A549 (cell line): Measurements from ENCODE around the gene GIT2. TPM values are rescaled to one million over a fixed set of nuclear protein-coding genes. Genes with fewer than 3 reads are reported as not detected.

Experiments used
- ATAC-seq, 2 experiments: fragments of 200-7000 bp in 1 of 2; fragments of >200 bp in 1 of 2; cut with Nextera tagmentation in 1 of 2; cut with Tn5 transposase in 1 of 2; 3 replicates each; pipeline versions ENCODE4 v1.8.0 to v1.9.1; 2018 to 2020; ENCODE audit warnings: mild to moderate bottlenecking in 1 of 2, moderate library complexity in 1 of 2
- CTCF ChIA-PET: fragments of 300-600 bp; sonication (Branson Sonifier 250); formaldehyde crosslinking; extraction: SDS; loops from one replicate; lab custom pipeline; 2021; ENCODE audit warnings: antibody characterized with exemption, inconsistent platforms; lab: Yijun Ruan, JAX
- POLR2A ChIA-PET: fragments of 350-600 bp; formaldehyde crosslinking; extraction: SDS; loops from one replicate; lab custom pipeline; 2021; ENCODE audit warnings: antibody characterized with exemption, inconsistent platforms; lab: Yijun Ruan, JAX
- DNase-seq, 2 experiments: peaks; one replicate each; pipeline versions ENCODE4 v3.0.0 to v3.0.0-alpha.2; 2011 to 2016; ENCODE audit warnings: low read depth in 1 of 2, low spot score in 1 of 2
- FAIRE-seq: peaks from 2 replicates; lab custom pipeline; 2011; peaks lifted over from hg19 to GRCh38; lab: Jason Lieb, UNC
- H3K27ac ChIP-seq, 2 experiments: fragments of >200 bp; sonication (Bioruptor Twin); formaldehyde crosslinking; 3 replicates each; pipeline ENCODE4 v1.5.1; 2016 to 2017
- H3K4me1 ChIP-seq: fragments of >200 bp; sonication (Bioruptor Twin); formaldehyde crosslinking; 3 replicates; pipeline ENCODE4 v1.6.1; 2016
- H3K4me2 ChIP-seq: fragments of >200 bp; sonication (Bioruptor Twin); formaldehyde crosslinking; 3 replicates; pipeline ENCODE4 v1.6.1; 2016
- H3K4me3 ChIP-seq: fragments of >200 bp; sonication (Bioruptor Twin); formaldehyde crosslinking; 3 replicates; pipeline ENCODE4 v1.5.1; 2016
- H3K9me3 ChIP-seq: fragments of >200 bp; sonication (Bioruptor Twin); formaldehyde crosslinking; 3 replicates; pipeline ENCODE4 v1.6.1; 2016
- CBX8 ChIP-seq: fragments of 200-600 bp; sonication (generic); IDR thresholded peaks from 2 replicates; pipeline ENCODE4 v1.6.1; 2016
- CEBPB ChIP-seq, 2 experiments: fragments of >200 bp in 1 of 2; sonication (Bioruptor Twin) in 1 of 2; formaldehyde crosslinking in 1 of 2; IDR thresholded peaks; 2 replicates each; pipeline ENCODE4 v1.6.1; 2012 to 2016
- CHD2 ChIP-seq: fragments of 150-350 bp; IDR thresholded peaks from 2 replicates; pipeline ENCODE4 v1.6.1; 2014; ENCODE audit warnings: low read length; ENCODE audit not compliant: partially characterized antibody
- E2F6 ChIP-seq: IDR thresholded peaks from 2 replicates; pipeline ENCODE4 v1.6.1; 2012; ENCODE audit warnings: low read depth, borderline replicate concordance
- EHF ChIP-seq: fragments of 250-450 bp; sonication (Bioruptor Pico); IDR thresholded peaks from 2 replicates; pipeline ENCODE4 v1.5.0; 2020; ENCODE audit warnings: mild to moderate bottlenecking
- EHMT2 ChIP-seq: fragments of 200-600 bp; sonication (generic); IDR thresholded peaks from 2 replicates; pipeline ENCODE4 v1.6.1; 2016; ENCODE audit warnings: antibody characterized with exemption, low read depth, mild to moderate bottlenecking, moderate library complexity
- EP300 ChIP-seq, 2 experiments: fragments of >200 bp; sonication (Bioruptor Twin); formaldehyde crosslinking; IDR thresholded peaks; 2 replicates in 1 of 2; 3 replicates in 1 of 2; pipeline ENCODE4 v1.6.1; 2016 to 2017
- FOXS1 ChIP-seq: fragments of 250-450 bp; sonication (Bioruptor Pico); IDR thresholded peaks from 2 replicates; pipeline ENCODE4 v1.5.0; 2020; ENCODE audit warnings: mild to moderate bottlenecking, moderate library complexity
- GATA3 ChIP-seq: IDR thresholded peaks from 2 replicates; pipeline ENCODE4 v1.6.1; 2012; ENCODE audit warnings: borderline replicate concordance
- HOXB5 ChIP-seq: fragments of 250-450 bp; sonication (Bioruptor Pico); IDR thresholded peaks from 2 replicates; pipeline ENCODE4 v1.5.0; 2020; ENCODE audit warnings: mild to moderate bottlenecking, moderate library complexity
- JUN ChIP-seq, 2 experiments: fragments of >200 bp; sonication (Bioruptor Twin); formaldehyde crosslinking; IDR thresholded peaks; 2 replicates in 1 of 2; 3 replicates in 1 of 2; pipeline ENCODE4 v1.6.1; 2016 to 2017
- KDM1A ChIP-seq: fragments of 200-600 bp; sonication (generic); IDR thresholded peaks from 2 replicates; pipeline ENCODE4 v1.6.1; 2016; ENCODE audit warnings: low read depth, mild to moderate bottlenecking
- MAFK ChIP-seq: fragments of 450-650 bp; IDR thresholded peaks from 2 replicates; pipeline ENCODE4 v1.6.1; 2014; ENCODE audit not compliant: partially characterized antibody
- MAZ ChIP-seq: fragments of 150-350 bp; IDR thresholded peaks from 2 replicates; pipeline ENCODE4 v1.6.1; 2014; ENCODE audit warnings: antibody characterized with exemption, low read depth, low read length, borderline replicate concordance
- MYC ChIP-seq: IDR thresholded peaks from 2 replicates; pipeline ENCODE4 v1.6.1; 2012; ENCODE audit warnings: mild to moderate bottlenecking, inconsistent platforms, low read length, improper control_type of control experiment, borderline replicate concordance
- NR3C1 ChIP-seq: fragments of >200 bp; sonication (Bioruptor Twin); formaldehyde crosslinking; IDR thresholded peaks from 3 replicates; pipeline ENCODE4 v1.6.1; 2017
- PHF8 ChIP-seq: fragments of 200-600 bp; sonication (generic); IDR thresholded peaks from 2 replicates; pipeline ENCODE4 v1.6.1; 2016; ENCODE audit warnings: low read depth, mild to moderate bottlenecking, antibody characterized with exemption, moderate library complexity, borderline replicate concordance
- RAD21 ChIP-seq, 2 experiments: fragments of >200 bp in 1 of 2; sonication (Bioruptor Twin) in 1 of 2; formaldehyde crosslinking in 1 of 2; IDR thresholded peaks in 1 of 2; conservative IDR thresholded peaks in 1 of 2; 2 replicates in 1 of 2; 3 replicates in 1 of 2; pipeline ENCODE4 v1.6.1; 2012 to 2018; ENCODE audit warnings: inconsistent platforms in 1 of 2
- RCOR1 ChIP-seq: fragments of 150-350 bp; IDR thresholded peaks from 2 replicates; pipeline ENCODE4 v1.6.1; 2014; ENCODE audit warnings: antibody characterized with exemption, low read length, low read depth
- RFX5 ChIP-seq: fragments of 450-650 bp; IDR thresholded peaks from 2 replicates; pipeline ENCODE4 v1.7.1; 2014; ENCODE audit warnings: antibody characterized with exemption, mild to moderate bottlenecking, moderate library complexity
- RNF2 ChIP-seq: fragments of 200-600 bp; sonication (generic); IDR thresholded peaks from 2 replicates; pipeline ENCODE4 v1.6.1; 2016; ENCODE audit warnings: low read depth, mild to moderate bottlenecking, antibody characterized with exemption, moderate library complexity, borderline replicate concordance
- SREBF2 ChIP-seq: fragments of 450-650 bp; IDR thresholded peaks from 2 replicates; pipeline ENCODE4 v1.6.1; 2014; ENCODE audit warnings: mild to moderate bottlenecking, moderate library complexity
- TFCP2L1 ChIP-seq: fragments of 250-450 bp; sonication (Bioruptor Pico); IDR thresholded peaks from 2 replicates; pipeline ENCODE4 v1.5.0; 2021; ENCODE audit warnings: mild to moderate bottlenecking
- USF2 ChIP-seq: fragments of 450-650 bp; IDR thresholded peaks from 2 replicates; pipeline ENCODE4 v1.6.1; 2014; ENCODE audit warnings: antibody characterized with exemption
- ZC3H11A ChIP-seq: fragments of 450-650 bp; IDR thresholded peaks from 2 replicates; pipeline ENCODE4 v1.6.1; 2014; ENCODE audit warnings: antibody characterized with exemption, mild to moderate bottlenecking
- ZFP36 ChIP-seq: fragments of 450-650 bp; IDR thresholded peaks from 2 replicates; pipeline ENCODE4 v1.6.1; 2014; ENCODE audit warnings: borderline replicate concordance; ENCODE audit not compliant: partially characterized antibody
- ZNF302 ChIP-seq: fragments of 250-450 bp; sonication (Bioruptor Pico); IDR thresholded peaks from 2 replicates; pipeline ENCODE4 v1.9.0; 2021; ENCODE audit warnings: inconsistent platforms, mild to moderate bottlenecking, moderate library complexity
- WGBS: methylation state at CpG from one replicate; pipeline ENCODE4 v1.1.6; 2017; ENCODE audit errors: missing lambda C conversion rate; 5-methylcytosine and 5-hydroxymethylcytosine counted together
- polyA plus RNA-seq, 4 experiments: library from polyadenylated mRNA; depleted of rRNA in 3 of 4; stranded (reverse); fragments of >200 nt; fragmentation: RNase III in 1 of 4; extraction: RNeasy Plus Mini Kit Qiagen cat#74134 plus additional on column Dnase treatment in 1 of 4; gene quantifications; 2 replicates in 3 of 4; 3 replicates in 1 of 4; pipeline ENCODE4 v1.2.3, GENCODE V29; 2011 to 2017
- TF ChIP-seq, protein P1 (sequence below): fragments of 250-450 bp; sonication (Bioruptor Pico); IDR thresholded peaks from 2 replicates; pipeline ENCODE4 v1.5.0; 2020; ENCODE audit warnings: low read depth, mild to moderate bottlenecking, moderate library complexity
- TF ChIP-seq, protein P2 (sequence below): fragments of 200-600 bp; sonication (generic); IDR thresholded peaks from 2 replicates; pipeline ENCODE4 v1.6.1; 2016; ENCODE audit warnings: antibody characterized with exemption, mild to moderate bottlenecking, moderate library complexity

Gene GIT2
- polyA plus RNA-seq, 2 of the 4 experiments (the other 2 are of a cell fraction), result 18.5 to 38.0 TPM

DNA sequence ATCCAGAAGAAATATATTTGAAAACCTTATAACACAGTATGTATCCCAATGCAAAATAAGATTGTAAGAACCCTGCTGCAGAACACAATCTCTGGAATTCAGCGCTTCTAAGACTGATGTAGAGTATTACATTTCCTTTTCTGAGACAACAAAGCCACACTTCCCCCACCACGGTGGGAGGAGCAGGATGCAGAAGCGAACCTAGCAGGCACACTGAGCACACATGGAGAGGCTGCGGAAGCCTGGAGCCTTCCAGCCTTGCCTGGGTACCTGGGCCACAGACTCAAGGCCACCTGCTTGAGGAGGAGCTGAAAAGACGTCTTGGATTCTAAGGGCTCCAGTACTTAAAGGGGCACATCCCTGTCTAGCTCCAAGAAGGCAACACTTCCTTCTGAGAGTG, 49.7 kb downstream of the GIT2 start:
- CTCF ChIA-PET, result interaction anchor here (1.0 to 1.7 kb wide), 4 partner anchors 18 to 522 kb away, joined by 3 to 9 read pairs (median 4); partner anchors contain the start of gene FAM216A
- H3K4me2 ChIP-seq, result no peak overlapping the region
- ATAC-seq (no peak), DNase-seq (no peak), FAIRE-seq (no peak)
- POLR2A ChIA-PET, result no interaction called here
- no peaks in the 10 kb centered on the region for H3K9me3 ChIP-seq
- no peaks in the 10 kb centered on the region for H3K4me1 ChIP-seq
- WGBS, result 74% methylated on average over 5 of the region's 5 CpGs
- no peak overlapping the region for H3K4me3 ChIP-seq
- TF ChIP-seq EHMT2, result no peak
- no peak for TF ChIP-seq MAZ
- no peak for TF ChIP-seq RCOR1
- TF ChIP-seq ZC3H11A, result no peak
- TF ChIP-seq MYC, result no peak
- TF ChIP-seq, protein P1, sequence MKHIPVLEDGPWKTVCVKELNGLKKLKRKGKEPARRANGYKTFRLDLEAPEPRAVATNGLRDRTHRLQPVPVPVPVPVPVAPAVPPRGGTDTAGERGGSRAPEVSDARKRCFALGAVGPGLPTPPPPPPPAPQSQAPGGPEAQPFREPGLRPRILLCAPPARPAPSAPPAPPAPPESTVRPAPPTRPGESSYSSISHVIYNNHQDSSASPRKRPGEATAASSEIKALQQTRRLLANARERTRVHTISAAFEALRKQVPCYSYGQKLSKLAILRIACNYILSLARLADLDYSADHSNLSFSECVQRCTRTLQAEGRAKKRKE, result no peak
- no peak for TF ChIP-seq GATA3
- TF ChIP-seq JUN (IDR thresholded peaks at IDR 0.05), result no peak
- no peak for TF ChIP-seq FOXS1 (CRISPR knock-in tag)
- no peak for TF ChIP-seq SREBF2
- TF ChIP-seq NR3C1, result no peak
- TF ChIP-seq RFX5, result no peak
- H3K27ac ChIP-seq, result no peak overlapping the region

DNA sequence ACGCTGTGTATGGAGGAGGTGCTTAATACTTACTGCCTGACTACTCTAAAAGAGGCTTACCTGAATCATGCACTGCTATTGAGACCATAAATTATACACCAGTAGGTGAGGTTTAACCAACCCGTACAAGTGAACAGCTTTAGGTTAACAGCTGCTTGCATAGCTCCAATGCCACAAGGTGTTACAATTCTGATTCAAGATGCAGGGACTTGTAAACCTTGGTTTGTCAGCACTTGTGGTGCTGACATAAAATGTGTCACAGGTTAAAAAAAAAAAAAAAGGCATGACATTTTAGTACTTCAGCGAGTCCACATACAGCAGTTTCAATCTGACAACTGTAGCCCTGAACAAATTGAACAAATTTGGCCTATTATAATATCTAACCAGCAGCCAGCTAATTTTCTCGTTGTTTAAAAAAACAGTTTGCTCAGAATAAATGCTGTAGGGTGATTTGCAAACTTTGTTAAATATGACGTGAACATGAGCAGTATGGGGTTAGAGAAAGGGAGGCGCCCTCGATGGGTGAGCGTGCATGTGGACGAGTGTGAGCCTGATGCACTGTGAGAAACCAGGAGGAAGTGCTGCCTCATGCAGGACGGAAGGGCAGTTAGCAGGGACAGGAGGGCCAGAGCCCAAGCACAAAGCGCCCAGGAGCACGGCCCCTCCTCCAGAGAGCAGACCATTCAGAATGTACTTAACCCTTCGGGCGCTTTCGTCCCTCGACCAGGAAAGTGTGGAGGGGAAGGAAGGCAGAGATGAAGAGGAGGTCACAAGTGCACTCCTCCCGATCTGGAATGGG, 51.4 kb downstream of the GIT2 start:
- Histone ChIP-seq H3K4me3 (no peak overlapping the region), H3K4me2 (no peak overlapping the region), H3K27ac (no peak overlapping the region)
- ATAC-seq (peak in 1 of 2 experiments; percentile 60; a peak in 2 of 6 replicates), FAIRE-seq (no peak), DNase-seq (peak in 1 of 2 experiments; percentile 23)
- CTCF ChIA-PET, result interaction anchor here (0.7 to 1.1 kb wide), 3 partner anchors 14 to 248 kb away, joined by 3 read pairs; no protein-coding TSS in a partner anchor
- WGBS, result 80% methylated on average over 17 of the region's 17 CpGs
- no peak for TF ChIP-seq PHF8
- TF ChIP-seq, protein P2, sequence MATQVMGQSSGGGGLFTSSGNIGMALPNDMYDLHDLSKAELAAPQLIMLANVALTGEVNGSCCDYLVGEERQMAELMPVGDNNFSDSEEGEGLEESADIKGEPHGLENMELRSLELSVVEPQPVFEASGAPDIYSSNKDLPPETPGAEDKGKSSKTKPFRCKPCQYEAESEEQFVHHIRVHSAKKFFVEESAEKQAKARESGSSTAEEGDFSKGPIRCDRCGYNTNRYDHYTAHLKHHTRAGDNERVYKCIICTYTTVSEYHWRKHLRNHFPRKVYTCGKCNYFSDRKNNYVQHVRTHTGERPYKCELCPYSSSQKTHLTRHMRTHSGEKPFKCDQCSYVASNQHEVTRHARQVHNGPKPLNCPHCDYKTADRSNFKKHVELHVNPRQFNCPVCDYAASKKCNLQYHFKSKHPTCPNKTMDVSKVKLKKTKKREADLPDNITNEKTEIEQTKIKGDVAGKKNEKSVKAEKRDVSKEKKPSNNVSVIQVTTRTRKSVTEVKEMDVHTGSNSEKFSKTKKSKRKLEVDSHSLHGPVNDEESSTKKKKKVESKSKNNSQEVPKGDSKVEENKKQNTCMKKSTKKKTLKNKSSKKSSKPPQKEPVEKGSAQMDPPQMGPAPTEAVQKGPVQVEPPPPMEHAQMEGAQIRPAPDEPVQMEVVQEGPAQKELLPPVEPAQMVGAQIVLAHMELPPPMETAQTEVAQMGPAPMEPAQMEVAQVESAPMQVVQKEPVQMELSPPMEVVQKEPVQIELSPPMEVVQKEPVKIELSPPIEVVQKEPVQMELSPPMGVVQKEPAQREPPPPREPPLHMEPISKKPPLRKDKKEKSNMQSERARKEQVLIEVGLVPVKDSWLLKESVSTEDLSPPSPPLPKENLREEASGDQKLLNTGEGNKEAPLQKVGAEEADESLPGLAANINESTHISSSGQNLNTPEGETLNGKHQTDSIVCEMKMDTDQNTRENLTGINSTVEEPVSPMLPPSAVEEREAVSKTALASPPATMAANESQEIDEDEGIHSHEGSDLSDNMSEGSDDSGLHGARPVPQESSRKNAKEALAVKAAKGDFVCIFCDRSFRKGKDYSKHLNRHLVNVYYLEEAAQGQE, result no peak
- no peak for TF ChIP-seq CHD2
- no peak for TF ChIP-seq ZNF302 (CRISPR knock-in tag)
- TF ChIP-seq ZFP36, result no peak
- no peak for TF ChIP-seq EHF (CRISPR knock-in tag)
- TF ChIP-seq HOXB5 (CRISPR knock-in tag), result no peak
- no peak for TF ChIP-seq EHMT2
- no peak for TF ChIP-seq TFCP2L1 (CRISPR knock-in tag)
- no peak for TF ChIP-seq EP300 (IDR thresholded peaks at IDR 0.05)
- TF ChIP-seq RAD21 (conservative IDR thresholded peaks at IDR 0.05 in 1 of 2, IDR thresholded peaks at IDR 0.05 in 1 of 2), result no peak
- TF ChIP-seq KDM1A, result no peak
- no peak for TF ChIP-seq CBX8
- no peak for TF ChIP-seq E2F6
- TF ChIP-seq GATA3, result no peak
- no peak for TF ChIP-seq RNF2
- no peak for TF ChIP-seq USF2
- no peak for TF ChIP-seq CEBPB (IDR thresholded peaks at IDR 0.05)
- TF ChIP-seq MAFK, result no peak
- TF ChIP-seq, all 56 proteins: peak for 0
- H3K9me3 ChIP-seq, result no peaks in the 10 kb centered on the region
- POLR2A ChIA-PET, result interaction anchor here (0.7 kb wide), 1 partner anchor 57 kb away, joined by 3 read pairs; no protein-coding TSS in a partner anchor
- no peaks in the 10 kb centered on the region for H3K4me1 ChIP-seq
